H1 (cell line): Measurements from ENCODE around the gene C2orf74. TPM values are rescaled to one million over a fixed set of nuclear protein-coding genes. Genes with fewer than 3 reads are reported as not detected.

Experiments used
- CHD7 ChIP-seq: fragments of 300-600 bp; sonication (generic); IDR thresholded peaks from 2 replicates; pipeline ENCODE4 v1.7.1; 2012; ENCODE audit warnings: low read length, moderate library complexity, mild to moderate bottlenecking, inconsistent platforms; ENCODE audit not compliant: insufficient replicate concordance
- polyA plus RNA-seq, 7 experiments: library from polyadenylated mRNA; depleted of rRNA in 3 of 7; stranded (reverse) in 5 of 7; unstranded in 2 of 7; fragments of >200 nt in 5 of 7; fragments of 200-250 nt in 2 of 7; gene quantifications; 1 replicate in 5 of 7; 2 replicates in 1 of 7; 4 replicates in 1 of 7; pipeline versions ENCODE4 v1.2.1 to v1.2.3, GENCODE V29; 2011 to 2013; ENCODE audit warnings: missing spikeins in 2 of 7, mixed read lengths in 2 of 7
- total RNA-seq: library from RNA; stranded (reverse); fragmentation: NEBNext Ultra II Directional; extraction: Animal tissue kit (Norgen Biotek cat#: 25700); gene quantifications from 2 replicates; pipeline ENCODE4 v1.2.1, GENCODE V29; 2021

C2orf74 gene
- total and polyA plus RNA-seq, 2 of the 8 experiments (the other 6 are each of a cell fraction or from before 2014, with no cell fraction given), result 2.6 to 9.3 TPM

GRCh38 chr2:61180686-61181085 lies 18.7 kb downstream of the C2orf74 start (continued):
- no peak for TF ChIP-seq CHD7
